ENCODE data around the gene PLK3.

The PLK3 gene

DNA sequence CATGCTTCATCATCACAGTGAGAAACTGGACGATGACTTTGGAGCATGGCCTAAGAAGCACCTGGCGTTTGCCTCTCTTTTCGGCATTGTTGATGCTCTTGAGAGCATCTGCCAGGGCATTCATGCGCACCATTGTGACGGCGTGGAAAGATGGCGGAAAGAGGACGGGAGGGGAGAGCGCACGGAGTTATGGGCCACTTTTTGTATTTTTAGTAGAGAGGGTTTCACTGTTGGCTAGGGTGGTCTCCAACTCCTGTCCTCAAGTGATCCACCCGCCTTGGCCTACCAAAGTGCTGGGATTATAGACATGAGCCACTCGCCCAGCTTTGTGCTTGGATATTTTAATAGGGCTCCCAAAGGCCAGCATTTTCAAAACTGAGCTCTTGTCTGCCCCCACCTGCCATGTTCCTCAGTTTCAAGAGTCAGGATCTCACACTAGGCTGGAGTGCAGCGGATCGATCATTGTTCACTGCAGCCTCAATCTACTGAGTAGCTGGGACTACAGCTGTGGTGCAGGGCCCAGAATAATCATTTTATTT is 19.5 kb upstream of the PLK3 start:
- no peak for DNase-seq (ENCODE audit: extremely low read depth, insufficient read length)
- Histone ChIP-seq H3K4me3 (replicated peaks; ENCODE audit: low read depth, low read length) (no peak overlapping the region), H3K27me3 (replicated peaks; ENCODE audit: control insufficient read depth, insufficient read depth, low read length) (no peaks in the 10 kb centered on the region), H3K36me3 (ENCODE audit: control insufficient read depth, insufficient read depth, low read length) (peaks cover 30% of the 10 kb centered on the region)
- TF ChIP-seq, protein P1, sequence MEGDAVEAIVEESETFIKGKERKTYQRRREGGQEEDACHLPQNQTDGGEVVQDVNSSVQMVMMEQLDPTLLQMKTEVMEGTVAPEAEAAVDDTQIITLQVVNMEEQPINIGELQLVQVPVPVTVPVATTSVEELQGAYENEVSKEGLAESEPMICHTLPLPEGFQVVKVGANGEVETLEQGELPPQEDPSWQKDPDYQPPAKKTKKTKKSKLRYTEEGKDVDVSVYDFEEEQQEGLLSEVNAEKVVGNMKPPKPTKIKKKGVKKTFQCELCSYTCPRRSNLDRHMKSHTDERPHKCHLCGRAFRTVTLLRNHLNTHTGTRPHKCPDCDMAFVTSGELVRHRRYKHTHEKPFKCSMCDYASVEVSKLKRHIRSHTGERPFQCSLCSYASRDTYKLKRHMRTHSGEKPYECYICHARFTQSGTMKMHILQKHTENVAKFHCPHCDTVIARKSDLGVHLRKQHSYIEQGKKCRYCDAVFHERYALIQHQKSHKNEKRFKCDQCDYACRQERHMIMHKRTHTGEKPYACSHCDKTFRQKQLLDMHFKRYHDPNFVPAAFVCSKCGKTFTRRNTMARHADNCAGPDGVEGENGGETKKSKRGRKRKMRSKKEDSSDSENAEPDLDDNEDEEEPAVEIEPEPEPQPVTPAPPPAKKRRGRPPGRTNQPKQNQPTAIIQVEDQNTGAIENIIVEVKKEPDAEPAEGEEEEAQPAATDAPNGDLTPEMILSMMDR (IDR thresholded peaks at IDR 0.05; ENCODE audit: insufficient read depth, low read length, poor library complexity, severe bottlenecking): no peak

DNA sequence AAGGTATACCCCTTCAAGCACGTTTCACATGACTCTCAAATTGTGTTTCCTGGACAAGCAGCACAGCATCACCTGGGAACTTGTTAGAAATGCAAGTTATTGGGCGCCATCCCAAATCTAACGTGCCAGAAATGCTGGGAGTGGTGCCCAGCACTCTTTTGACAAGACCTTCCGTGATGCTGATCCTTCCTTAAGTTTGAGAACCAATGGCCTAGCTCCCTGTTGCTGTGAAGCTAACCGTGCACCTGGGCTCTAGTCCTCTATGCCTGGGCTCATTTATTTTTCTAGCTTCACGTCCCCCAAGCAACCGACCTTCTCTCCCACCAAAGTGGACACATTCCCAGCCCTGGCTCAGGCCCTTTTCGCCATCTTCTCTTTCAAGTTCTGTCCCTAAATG is 16.5 kb upstream of the PLK3 start:
- H3K4me3 ChIP-seq (replicated peaks; ENCODE audit: low read depth, low read length): peak overlapping the region; percentile 50
- peaks cover 13% of the 10 kb centered on the region for H3K36me3 ChIP-seq (ENCODE audit: control insufficient read depth, insufficient read depth, low read length)
- TF ChIP-seq, protein P1 (IDR thresholded peaks at IDR 0.05; ENCODE audit: insufficient read depth, low read length, poor library complexity, severe bottlenecking): no peak
- DNase-seq (ENCODE audit: extremely low read depth, insufficient read length): no peak
- H3K27me3 ChIP-seq (replicated peaks; ENCODE audit: control insufficient read depth, insufficient read depth, low read length): no peaks in the 10 kb centered on the region

DNA sequence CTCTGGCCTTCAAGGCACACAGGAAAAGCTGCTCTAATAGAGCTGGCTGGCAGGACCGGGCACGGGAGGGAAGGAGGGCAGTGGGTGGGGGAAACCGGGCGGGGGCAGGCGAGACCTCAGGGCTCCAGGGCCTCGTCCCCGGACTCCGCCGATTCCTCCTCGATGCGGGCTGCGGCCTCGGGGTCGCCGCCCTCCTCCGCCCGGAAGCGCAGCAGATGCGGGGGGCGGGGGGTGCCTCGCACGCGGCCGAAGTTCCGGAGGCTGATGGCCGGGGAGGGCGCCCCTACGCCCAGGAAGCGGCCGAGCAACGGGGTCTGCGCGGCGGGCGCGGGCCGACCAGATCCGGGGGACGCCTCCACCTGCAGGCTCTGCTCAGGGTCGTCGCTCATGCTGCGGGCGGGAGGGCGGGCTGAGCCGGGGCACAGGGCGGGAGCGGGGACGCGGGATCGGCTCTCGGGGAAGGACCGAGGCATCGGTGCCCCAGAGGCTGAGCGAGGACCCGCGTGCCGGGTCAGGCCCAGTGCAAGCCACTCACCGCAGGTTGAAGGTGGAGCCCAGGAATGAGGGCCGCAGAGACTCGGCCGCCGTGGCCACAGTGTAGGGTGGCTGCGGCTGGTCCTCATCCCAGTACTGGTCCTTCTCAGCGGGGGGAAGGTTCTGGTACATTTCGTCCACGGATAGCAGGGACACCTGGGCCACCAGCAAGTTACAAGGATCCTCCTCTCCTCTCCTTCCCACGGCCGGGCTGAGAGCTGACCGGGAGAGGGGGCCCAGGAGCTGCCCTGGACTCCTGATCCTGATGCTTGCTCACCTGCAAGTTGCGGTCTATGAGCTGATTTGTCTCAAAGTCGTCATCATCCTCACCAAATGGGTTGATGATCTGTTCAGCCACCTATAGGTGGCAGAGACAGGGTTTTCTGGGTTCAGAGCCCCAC is 15.8 kb upstream of the PLK3 start:
- Histone ChIP-seq H3K27me3 (replicated peaks; ENCODE audit: control insufficient read depth, insufficient read depth, low read length) (no peaks in the 10 kb centered on the region), H3K4me3 (replicated peaks; ENCODE audit: low read depth, low read length) (peak overlapping the region; percentile 50)
- peak; percentile 72 for DNase-seq (ENCODE audit: extremely low read depth, insufficient read length)

DNA sequence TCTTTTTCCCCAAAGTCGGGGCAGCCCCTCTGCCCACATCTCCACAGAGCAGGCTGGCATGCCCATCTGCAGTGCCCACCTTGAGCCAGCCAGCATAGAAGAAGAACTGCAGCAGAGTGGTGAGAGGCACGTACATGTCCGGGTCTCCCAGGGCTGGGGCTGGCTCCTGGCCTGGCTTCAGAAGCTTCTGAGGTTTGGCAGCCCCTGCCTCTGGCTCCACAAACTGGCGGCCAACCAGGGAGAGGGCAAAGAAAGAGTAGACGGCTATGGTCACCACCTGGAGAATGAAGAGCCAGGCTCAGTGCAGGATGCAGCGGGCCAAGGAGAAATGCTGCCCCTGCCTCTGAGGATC is 15.2 kb upstream of the PLK3 start:
- Histone ChIP-seq H3K27me3 (replicated peaks; ENCODE audit: control insufficient read depth, insufficient read depth, low read length) (no peaks in the 10 kb centered on the region), H3K36me3 (ENCODE audit: control insufficient read depth, insufficient read depth, low read length) (peaks cover 11% of the 10 kb centered on the region), H3K4me3 (replicated peaks; ENCODE audit: low read depth, low read length) (no peak overlapping the region)
- TF ChIP-seq, protein P1 (IDR thresholded peaks at IDR 0.05; ENCODE audit: insufficient read depth, low read length, poor library complexity, severe bottlenecking): peak; percentile 1
- no peak for DNase-seq (ENCODE audit: extremely low read depth, insufficient read length)

More for the DNA sequence above, 15.8 kb upstream of the PLK3 start:
- TF ChIP-seq, protein P1 (IDR thresholded peaks at IDR 0.05; ENCODE audit: insufficient read depth, low read length, poor library complexity, severe bottlenecking): peak; percentile 22
- H3K36me3 ChIP-seq (ENCODE audit: control insufficient read depth, insufficient read depth, low read length): peaks cover 11% of the 10 kb centered on the region

DNA sequence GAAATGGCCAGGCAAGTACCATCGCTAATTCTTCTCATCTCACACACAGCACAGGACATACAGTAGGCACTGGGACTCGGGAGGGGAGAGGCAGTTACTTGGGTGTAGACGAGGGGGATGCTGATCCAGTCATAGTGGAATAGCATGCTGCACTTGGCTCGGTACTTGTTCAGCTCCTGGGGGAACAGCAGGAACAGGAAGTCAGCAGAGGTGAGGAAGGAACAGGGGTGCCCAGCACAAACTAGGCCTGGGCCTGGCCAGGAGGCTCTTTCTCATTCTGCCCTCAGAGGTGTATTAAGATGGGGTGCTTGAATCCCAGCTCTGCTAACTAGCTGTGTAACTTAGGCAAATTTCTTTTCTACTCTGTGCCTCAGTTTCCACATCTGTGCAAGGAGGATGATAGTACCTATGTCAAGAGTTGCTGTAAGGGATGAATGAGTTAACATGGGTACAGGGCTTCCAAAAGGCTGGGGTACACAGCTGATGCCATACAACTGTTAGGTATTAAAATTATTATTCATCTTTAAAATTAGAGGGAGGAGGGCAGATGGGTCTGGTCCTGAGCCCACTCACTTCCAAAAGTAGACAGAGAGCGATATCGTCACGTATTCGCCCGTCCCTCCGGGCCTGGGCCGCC is 14.6 kb upstream of the PLK3 start:
- peaks cover 6% of the 10 kb centered on the region for H3K36me3 ChIP-seq (ENCODE audit: control insufficient read depth, insufficient read depth, low read length)
- TF ChIP-seq, protein P1 (IDR thresholded peaks at IDR 0.05; ENCODE audit: insufficient read depth, low read length, poor library complexity, severe bottlenecking): no peak
- no peak for DNase-seq (ENCODE audit: extremely low read depth, insufficient read length)
- no peaks in the 10 kb centered on the region for H3K27me3 ChIP-seq (replicated peaks; ENCODE audit: control insufficient read depth, insufficient read depth, low read length)
- H3K4me3 ChIP-seq (replicated peaks; ENCODE audit: low read depth, low read length): peak overlapping the region; percentile 48

All from GM06990 (cell line).